ENCODE data around the gene FCAMR.

FCAMR gene

GRCh38 chr1:206998816-206999215 is 28.6 kb upstream of the FCAMR start:
- no peak for DNase-seq (ENCODE audit: low read depth in 2 of 3, low spot score in 1 of 3)

GRCh38 chr1:206992790-206993189 is 22.5 kb upstream of the FCAMR start:
- no peak for DNase-seq (ENCODE audit: low read depth in 2 of 3, low spot score in 1 of 3)

- DNase-seq (ENCODE audit: low read depth in 2 of 3, low spot score in 1 of 3): no peak
Measured at GRCh38 chr1:206987873-206988272, 17.6 kb upstream of the FCAMR start.

- no peak for DNase-seq (ENCODE audit: low read depth in 2 of 3, low spot score in 1 of 3)
Measured at GRCh38 chr1:206986885-206987284, 16.6 kb upstream of the FCAMR start.

- no peak for DNase-seq (ENCODE audit: low read depth in 2 of 3, low spot score in 1 of 3)
Measured at GRCh38 chr1:206986402-206986801, 16.1 kb upstream of the FCAMR start.

- no peak for DNase-seq (ENCODE audit: low read depth in 2 of 3, low spot score in 1 of 3)
Measured at GRCh38 chr1:206985162-206985749, 15.0 kb upstream of the FCAMR start.

GRCh38 chr1:206982216-206982615 is 12.0 kb upstream of the FCAMR start:
- peak; percentile 34 to 51 (median 47) for DNase-seq (ENCODE audit: low read depth in 2 of 3, low spot score in 1 of 3)

GRCh38 chr1:206979379-206980043 is 9.3 kb upstream of the FCAMR start:
- no peak for DNase-seq (ENCODE audit: low read depth in 2 of 3, low spot score in 1 of 3)

- DNase-seq (ENCODE audit: low read depth in 2 of 3, low spot score in 1 of 3): no peak
Measured at GRCh38 chr1:206978259-206978658, 8.0 kb upstream of the FCAMR start.

GRCh38 chr1:206975306-206975705 is 5.0 kb upstream of the FCAMR start:
- no peak for DNase-seq (ENCODE audit: low read depth in 2 of 3, low spot score in 1 of 3)

GRCh38 chr1:206974140-206974539 is 3.9 kb upstream of the FCAMR start:
- no peak for DNase-seq (ENCODE audit: low read depth in 2 of 3, low spot score in 1 of 3)

- DNase-seq (ENCODE audit: low read depth in 2 of 3, low spot score in 1 of 3): no peak
Measured at GRCh38 chr1:206972728-206973127, 2.5 kb upstream of the FCAMR start.

GRCh38 chr1:206971029-206971655 is 882 bp upstream of the FCAMR start:
- no peak for DNase-seq (ENCODE audit: low read depth in 2 of 3, low spot score in 1 of 3)

- no peak for DNase-seq (ENCODE audit: low read depth in 2 of 3, low spot score in 1 of 3)
Measured at GRCh38 chr1:206969090-206969489, 1.2 kb downstream of the FCAMR start.

GRCh38 chr1:206967096-206967849 is 3.0 kb downstream of the FCAMR start:
- no peak for DNase-seq (ENCODE audit: low read depth in 2 of 3, low spot score in 1 of 3)

- no peak for DNase-seq (ENCODE audit: low read depth in 2 of 3, low spot score in 1 of 3)
Measured at GRCh38 chr1:206965781-206966180, 4.5 kb downstream of the FCAMR start.

GRCh38 chr1:206963740-206964139 is 6.5 kb downstream of the FCAMR start:
- no peak for DNase-seq (ENCODE audit: low read depth in 2 of 3, low spot score in 1 of 3)

- DNase-seq (ENCODE audit: low read depth in 2 of 3, low spot score in 1 of 3): no peak
Measured at GRCh38 chr1:206963119-206963712, 7.0 kb downstream of the FCAMR start.

- DNase-seq (ENCODE audit: low read depth in 2 of 3, low spot score in 1 of 3): no peak
Measured at GRCh38 chr1:206962272-206962671, 8.0 kb downstream of the FCAMR start.

- DNase-seq (ENCODE audit: low read depth in 2 of 3, low spot score in 1 of 3): no peak
Measured at GRCh38 chr1:206961668-206962067, 8.6 kb downstream of the FCAMR start.

- DNase-seq (ENCODE audit: low read depth in 2 of 3, low spot score in 1 of 3): no peak
Measured at GRCh38 chr1:206960676-206961386, 9.4 kb downstream of the FCAMR start.

Data from stimulated activated CD4-positive, alpha-beta T cell treated with anti-CD3 and anti-CD28 coated beads, Interleukin-12 subunit alpha, Interleukin-12 subunit beta, amount 100 ng/mL, for 48 hours (primary cell).